Sigmoid colon (tissue), 4 donors: ENCODE data around the gene NIM1K.

Source experiments
- EP300 ChIP-seq, 4 donors: sonication (generic); formaldehyde crosslinking; IDR thresholded peaks; one replicate each; pipeline ENCODE4 v1.6.1; 2017; ENCODE audit warnings: antibody characterized with exemption in 4 of 4
- POLR2AphosphoS5 ChIP-seq, 4 donors: sonication (generic); formaldehyde crosslinking; IDR thresholded peaks; one replicate each; pipeline ENCODE4 v1.6.1; 2017; ENCODE audit warnings: antibody characterized with exemption in 4 of 4
- TF ChIP-seq, protein P1 (sequence below), 4 experiments: fragments of 450-650 bp in 3 of 4; fragments of 200-600 bp in 1 of 4; IDR thresholded peaks; one replicate each; pipeline ENCODE4 v1.5.1; 2016 to 2019; ENCODE audit warnings: antibody characterized with exemption in 4 of 4, mild to moderate bottlenecking in 3 of 4, moderate library complexity in 2 of 4

DNA sequence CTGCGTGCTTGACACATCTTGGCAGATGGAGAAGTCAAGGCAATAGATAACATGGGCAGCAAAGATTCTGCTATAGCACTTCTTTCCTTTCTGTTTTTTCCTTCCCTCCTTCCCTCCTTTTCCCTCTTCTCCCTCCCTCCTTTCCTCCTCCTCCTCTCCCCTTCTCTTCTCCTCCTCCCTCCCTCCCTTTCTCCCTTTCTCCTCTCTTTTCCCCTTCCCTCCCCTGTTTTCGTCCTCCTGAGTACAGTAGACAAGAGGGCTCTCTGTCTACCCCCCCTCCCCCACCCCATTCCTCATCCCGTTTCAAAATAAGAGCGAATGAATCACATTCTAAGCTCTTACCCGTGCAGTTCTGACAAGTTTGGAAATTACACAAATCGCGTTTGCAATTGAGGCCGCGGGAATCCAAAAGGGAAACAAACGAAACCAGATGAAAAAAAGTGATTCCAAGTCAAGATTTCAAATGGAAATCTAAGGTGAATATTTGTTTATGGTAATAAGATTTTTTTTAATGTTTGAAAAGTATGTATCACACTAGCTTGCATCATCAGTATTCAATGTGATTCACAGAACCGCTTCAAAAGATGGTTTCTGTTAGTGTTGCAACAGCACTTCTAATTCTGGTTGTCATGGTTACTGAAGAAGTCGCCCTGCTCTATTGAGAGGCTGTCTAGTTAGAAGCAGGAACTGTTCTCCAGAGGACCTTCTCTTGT, 1.3 kb downstream of the NIM1K start:
- TF ChIP-seq, protein P1, sequence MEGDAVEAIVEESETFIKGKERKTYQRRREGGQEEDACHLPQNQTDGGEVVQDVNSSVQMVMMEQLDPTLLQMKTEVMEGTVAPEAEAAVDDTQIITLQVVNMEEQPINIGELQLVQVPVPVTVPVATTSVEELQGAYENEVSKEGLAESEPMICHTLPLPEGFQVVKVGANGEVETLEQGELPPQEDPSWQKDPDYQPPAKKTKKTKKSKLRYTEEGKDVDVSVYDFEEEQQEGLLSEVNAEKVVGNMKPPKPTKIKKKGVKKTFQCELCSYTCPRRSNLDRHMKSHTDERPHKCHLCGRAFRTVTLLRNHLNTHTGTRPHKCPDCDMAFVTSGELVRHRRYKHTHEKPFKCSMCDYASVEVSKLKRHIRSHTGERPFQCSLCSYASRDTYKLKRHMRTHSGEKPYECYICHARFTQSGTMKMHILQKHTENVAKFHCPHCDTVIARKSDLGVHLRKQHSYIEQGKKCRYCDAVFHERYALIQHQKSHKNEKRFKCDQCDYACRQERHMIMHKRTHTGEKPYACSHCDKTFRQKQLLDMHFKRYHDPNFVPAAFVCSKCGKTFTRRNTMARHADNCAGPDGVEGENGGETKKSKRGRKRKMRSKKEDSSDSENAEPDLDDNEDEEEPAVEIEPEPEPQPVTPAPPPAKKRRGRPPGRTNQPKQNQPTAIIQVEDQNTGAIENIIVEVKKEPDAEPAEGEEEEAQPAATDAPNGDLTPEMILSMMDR (IDR thresholded peaks at IDR 0.05) = no peak
- no peak for TF ChIP-seq POLR2AphosphoS5 (IDR thresholded peaks at IDR 0.05)
- no peak for TF ChIP-seq EP300 (IDR thresholded peaks at IDR 0.05)
